ENCODE measurements around the gene MDM1. TPM values are rescaled to one million over a fixed set of nuclear protein-coding genes. Genes with fewer than 3 reads are reported as not detected.

The MDM1 gene
- total and polyA plus RNA-seq, 2 of the 13 experiments (the other 11 are each of a cell fraction or from before 2014, with no cell fraction given), result 4.6 to 15.2 TPM

- TF ChIP-seq, protein P1, sequence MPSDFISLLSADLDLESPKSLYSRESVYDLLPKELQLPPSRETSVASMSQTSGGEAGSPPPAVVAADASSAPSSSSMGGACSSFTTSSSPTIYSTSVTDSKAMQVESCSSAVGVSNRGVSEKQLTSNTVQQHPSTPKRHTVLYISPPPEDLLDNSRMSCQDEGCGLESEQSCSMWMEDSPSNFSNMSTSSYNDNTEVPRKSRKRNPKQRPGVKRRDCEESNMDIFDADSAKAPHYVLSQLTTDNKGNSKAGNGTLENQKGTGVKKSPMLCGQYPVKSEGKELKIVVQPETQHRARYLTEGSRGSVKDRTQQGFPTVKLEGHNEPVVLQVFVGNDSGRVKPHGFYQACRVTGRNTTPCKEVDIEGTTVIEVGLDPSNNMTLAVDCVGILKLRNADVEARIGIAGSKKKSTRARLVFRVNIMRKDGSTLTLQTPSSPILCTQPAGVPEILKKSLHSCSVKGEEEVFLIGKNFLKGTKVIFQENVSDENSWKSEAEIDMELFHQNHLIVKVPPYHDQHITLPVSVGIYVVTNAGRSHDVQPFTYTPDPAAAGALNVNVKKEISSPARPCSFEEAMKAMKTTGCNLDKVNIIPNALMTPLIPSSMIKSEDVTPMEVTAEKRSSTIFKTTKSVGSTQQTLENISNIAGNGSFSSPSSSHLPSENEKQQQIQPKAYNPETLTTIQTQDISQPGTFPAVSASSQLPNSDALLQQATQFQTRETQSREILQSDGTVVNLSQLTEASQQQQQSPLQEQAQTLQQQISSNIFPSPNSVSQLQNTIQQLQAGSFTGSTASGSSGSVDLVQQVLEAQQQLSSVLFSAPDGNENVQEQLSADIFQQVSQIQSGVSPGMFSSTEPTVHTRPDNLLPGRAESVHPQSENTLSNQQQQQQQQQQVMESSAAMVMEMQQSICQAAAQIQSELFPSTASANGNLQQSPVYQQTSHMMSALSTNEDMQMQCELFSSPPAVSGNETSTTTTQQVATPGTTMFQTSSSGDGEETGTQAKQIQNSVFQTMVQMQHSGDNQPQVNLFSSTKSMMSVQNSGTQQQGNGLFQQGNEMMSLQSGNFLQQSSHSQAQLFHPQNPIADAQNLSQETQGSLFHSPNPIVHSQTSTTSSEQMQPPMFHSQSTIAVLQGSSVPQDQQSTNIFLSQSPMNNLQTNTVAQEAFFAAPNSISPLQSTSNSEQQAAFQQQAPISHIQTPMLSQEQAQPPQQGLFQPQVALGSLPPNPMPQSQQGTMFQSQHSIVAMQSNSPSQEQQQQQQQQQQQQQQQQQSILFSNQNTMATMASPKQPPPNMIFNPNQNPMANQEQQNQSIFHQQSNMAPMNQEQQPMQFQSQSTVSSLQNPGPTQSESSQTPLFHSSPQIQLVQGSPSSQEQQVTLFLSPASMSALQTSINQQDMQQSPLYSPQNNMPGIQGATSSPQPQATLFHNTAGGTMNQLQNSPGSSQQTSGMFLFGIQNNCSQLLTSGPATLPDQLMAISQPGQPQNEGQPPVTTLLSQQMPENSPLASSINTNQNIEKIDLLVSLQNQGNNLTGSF (CRISPR knock-in tag; IDR thresholded peaks at IDR 0.05), result no peak
- no peak for TF ChIP-seq EZH2 (conservative IDR thresholded peaks at IDR 0.05; ENCODE audit: low read depth, low read length)
- no peak for TF ChIP-seq ZNF572 (CRISPR knock-in tag; IDR thresholded peaks at IDR 0.05)
- no peak for TF ChIP-seq ZFP37 (CRISPR knock-in tag; IDR thresholded peaks at IDR 0.05; ENCODE audit: borderline replicate concordance)
- TF ChIP-seq PCBP2 (optimal IDR thresholded peaks at IDR 0.05; ENCODE audit: low read depth, low read length, poor library complexity, severe bottlenecking), result no peak
- no peak for TF ChIP-seq ZNF260 (CRISPR knock-in tag; IDR thresholded peaks at IDR 0.05; ENCODE audit: borderline replicate concordance, low read depth)
- no peak for TF ChIP-seq FLYWCH1 (CRISPR knock-in tag; IDR thresholded peaks at IDR 0.05)
- no peak for TF ChIP-seq ZNF776 (CRISPR knock-in tag; IDR thresholded peaks at IDR 0.05)
- peak; percentile 70; the same call in 1 of the 2 replicates for TF ChIP-seq ARID5B (CRISPR knock-in tag; IDR thresholded peaks at IDR 0.05)
- TF ChIP-seq CEBPB (IDR thresholded peaks at IDR 0.05; ENCODE audit: borderline replicate concordance, low read depth, low read length), result peak; percentile 19; the same call in 1 of the 2 replicates
- TF ChIP-seq ARID3A (IDR thresholded peaks at IDR 0.05; ENCODE audit: low read depth, low read length), result peak; percentile 88
- no peak for TF ChIP-seq UBTF (CRISPR knock-in tag; IDR thresholded peaks at IDR 0.05)
- TF ChIP-seq, protein P2, sequence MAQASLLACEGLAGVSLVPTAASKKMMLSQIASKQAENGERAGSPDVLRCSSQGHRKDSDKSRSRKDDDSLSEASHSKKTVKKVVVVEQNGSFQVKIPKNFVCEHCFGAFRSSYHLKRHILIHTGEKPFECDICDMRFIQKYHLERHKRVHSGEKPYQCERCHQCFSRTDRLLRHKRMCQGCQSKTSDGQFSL (CRISPR knock-in tag; IDR thresholded peaks at IDR 0.05), result no peak
- no peak for TF ChIP-seq ZNF224 (CRISPR knock-in tag; IDR thresholded peaks at IDR 0.05)
- no peak for TF ChIP-seq ZNF136 (CRISPR knock-in tag; IDR thresholded peaks at IDR 0.05; ENCODE audit: low read depth)
- 0 out of 2 replicates have a peak, but pooled peaks have one; percentile 40 for TF ChIP-seq REPIN1 (CRISPR knock-in tag; IDR thresholded peaks at IDR 0.05; ENCODE audit: borderline replicate concordance, low read depth)
Measured at GRCh38 chr12:68344126-68344525, 12.0 kb upstream of the MDM1 start (continued).
